Neural progenitor cell (in vitro differentiated cells): ENCODE data around the gene A2M. TPM values are rescaled to one million over a fixed set of nuclear protein-coding genes. Genes with fewer than 3 reads are reported as not detected.

Experiments
- DNase-seq: peaks from one replicate; pipeline ENCODE4 v3.0.0-alpha.2; 2016; ENCODE audit warnings: low spot score
- H2AFZ ChIP-seq: fragments of 200-600 bp; sonication (generic); replicated peaks from 2 replicates; pipeline ENCODE4 v1.6.1; 2016; ENCODE audit warnings: antibody characterized with exemption
- H3F3A ChIP-seq: fragments of 200-600 bp; sonication (generic); 2 replicates; pipeline ENCODE4 v1.6.1; 2016; ENCODE audit warnings: antibody characterized with exemption, low read depth
- H3K27ac ChIP-seq: fragments of 200-600 bp; sonication (generic); 2 replicates; pipeline ENCODE4 v1.5.1; 2016; ENCODE audit warnings: mild to moderate bottlenecking
- H3K27me3 ChIP-seq: fragments of 200-600 bp; sonication (generic); 2 replicates; pipeline ENCODE4 v1.6.1; 2016; ENCODE audit warnings: mild to moderate bottlenecking, moderate library complexity
- H3K36me3 ChIP-seq: fragments of 200-600 bp; sonication (generic); 2 replicates; pipeline ENCODE4 v1.5.1; 2016
- H3K4me1 ChIP-seq: fragments of 200-600 bp; sonication (generic); 2 replicates; pipeline ENCODE4 v1.6.1; 2016; ENCODE audit warnings: mixed run types
- H3K4me2 ChIP-seq: fragments of 200-600 bp; sonication (generic); 2 replicates; pipeline ENCODE4 v1.6.1; 2016
- H3K4me3 ChIP-seq: fragments of 200-600 bp; sonication (generic); 2 replicates; pipeline ENCODE4 v1.5.1; 2016
- H3K79me2 ChIP-seq: fragments of 200-600 bp; sonication (generic); 2 replicates; pipeline ENCODE4 v1.6.1; 2016; ENCODE audit warnings: low read depth
- H3K9ac ChIP-seq: fragments of 200-600 bp; sonication (generic); 2 replicates; pipeline ENCODE4 v1.6.1; 2016
- H3K9me3 ChIP-seq: fragments of 200-600 bp; sonication (generic); 2 replicates; pipeline ENCODE4 v1.5.1; 2016; ENCODE audit warnings: low read depth
- H4K20me1 ChIP-seq: fragments of 200-600 bp; sonication (generic); 2 replicates; pipeline ENCODE4 v1.6.1; 2016; ENCODE audit warnings: low read depth
- H3K27ac Mint-ChIP-seq: 3 replicates; pipeline ENCODE4 v1.8.0; 2021; ENCODE audit warnings: mixed read lengths
- H3K27me3 Mint-ChIP-seq: 2 replicates; pipeline ENCODE4 v1.8.0; 2022; ENCODE audit warnings: low read depth, mild to moderate bottlenecking, inconsistent platforms, moderate library complexity, mixed read lengths; ENCODE audit not compliant: insufficient read depth
- H3K36me3 Mint-ChIP-seq: 3 replicates; pipeline ENCODE4 v1.8.0; 2021; ENCODE audit warnings: mixed read lengths
- H3K4me1 Mint-ChIP-seq: 3 replicates; pipeline ENCODE4 v1.8.0; 2021; ENCODE audit warnings: mixed read lengths
- H3K4me3 Mint-ChIP-seq: 3 replicates; pipeline ENCODE4 v1.8.0; 2021; ENCODE audit warnings: mild to moderate bottlenecking, moderate library complexity, mixed read lengths
- H3K9me3 Mint-ChIP-seq: 3 replicates; pipeline ENCODE4 v1.8.0; 2020; ENCODE audit warnings: mixed read lengths
- CTCF ChIP-seq: fragments of 200-600 bp; sonication (generic); IDR thresholded peaks from 2 replicates; pipeline ENCODE4 v1.5.1; 2017; ENCODE audit warnings: antibody characterized with exemption, mild to moderate bottlenecking
- EZH2 ChIP-seq: fragments of 200-600 bp; sonication (generic); IDR thresholded peaks from 2 replicates; pipeline ENCODE4 v1.6.1; 2017; ENCODE audit warnings: antibody characterized with exemption, mild to moderate bottlenecking, moderate library complexity
- EZH2phosphoT487 ChIP-seq: fragments of 200-600 bp; sonication (generic); IDR thresholded peaks from 2 replicates; pipeline ENCODE4 v1.6.1; 2017; ENCODE audit warnings: antibody characterized with exemption
- total RNA-seq: library from RNA; depleted of rRNA; stranded (reverse); fragments of >200 nt; gene quantifications from 2 replicates; pipeline ENCODE4 v1.2.3, GENCODE V29; 2015; ENCODE audit warnings: low replicate concordance

Gene A2M
- total RNA-seq, 1 donor from 2014 or later = not detected

DNA sequence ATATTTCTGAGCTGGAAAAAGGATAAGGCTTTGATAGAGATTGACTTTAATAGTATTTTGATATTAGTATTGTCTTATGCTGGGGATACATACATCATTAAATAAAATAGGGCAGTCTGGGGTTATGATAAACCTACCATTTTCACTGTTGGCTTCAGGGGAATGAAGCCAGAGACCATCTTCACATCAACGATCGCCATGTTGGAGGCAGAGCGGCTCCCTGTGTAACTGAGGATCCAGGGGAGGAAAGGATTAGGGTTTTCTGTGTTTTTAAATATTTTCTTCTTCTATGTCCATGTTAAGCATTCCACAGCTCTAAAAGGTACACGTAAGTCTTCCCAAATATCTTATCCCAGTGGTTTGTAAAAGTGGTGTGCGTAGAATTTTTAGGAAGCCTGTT lies 45.4 kb downstream of the A2M start:
- Mint-ChIP-seq H3K36me3 (no peaks in the 10 kb centered on the region), H3K27me3 (no peaks in the 10 kb centered on the region), H3K4me1 (no peaks in the 10 kb centered on the region), H3K9me3 (no peaks in the 10 kb centered on the region), H3K27ac (no peak overlapping the region), H3K4me3 (no peak overlapping the region)
- Histone ChIP-seq H4K20me1 (no peaks in the 10 kb centered on the region), H2AFZ (no peak overlapping the region), H3K27ac (no peak overlapping the region), H3K4me2 (no peak overlapping the region), H3K4me1 (peaks cover 3% of the 10 kb centered on the region), H3K36me3 (no peaks in the 10 kb centered on the region), H3K9ac (no peak overlapping the region), H3K27me3 (no peaks in the 10 kb centered on the region), H3K9me3 (no peaks in the 10 kb centered on the region), H3K79me2 (no peaks in the 10 kb centered on the region), H3K4me3 (no peak overlapping the region), H3F3A (no peaks in the 10 kb centered on the region)
- TF ChIP-seq EZH2phosphoT487 (no peak), EZH2 (no peak), CTCF (no peak)
- DNase-seq = no peak

DNA sequence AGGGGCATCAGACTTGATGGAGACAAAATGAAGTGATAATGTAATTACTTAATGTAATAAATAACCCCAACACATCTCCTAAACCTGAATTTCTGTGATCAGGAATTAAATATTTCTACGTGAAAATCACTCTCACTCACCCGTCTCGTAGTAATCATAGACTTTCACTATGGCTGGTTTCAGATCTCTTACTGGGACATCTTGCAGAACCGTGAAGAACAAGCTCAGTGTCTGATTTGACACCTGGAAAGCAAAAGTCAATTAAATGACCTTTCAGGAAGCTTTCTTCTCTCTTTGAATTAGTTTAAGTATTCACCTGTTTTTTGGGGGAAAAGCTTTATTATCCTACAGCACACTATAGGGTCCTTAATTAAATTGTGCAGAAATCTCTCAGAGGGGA lies 47.1 kb downstream of the A2M start:
- Histone ChIP-seq H3F3A (peaks cover 10% of the 10 kb centered on the region), H3K36me3 (no peaks in the 10 kb centered on the region), H3K4me3 (no peak overlapping the region), H3K9ac (no peak overlapping the region), H2AFZ (no peak overlapping the region), H3K79me2 (no peaks in the 10 kb centered on the region), H3K27me3 (no peaks in the 10 kb centered on the region), H3K4me1 (peaks cover 8% of the 10 kb centered on the region), H3K4me2 (no peak overlapping the region), H3K9me3 (no peaks in the 10 kb centered on the region), H4K20me1 (no peaks in the 10 kb centered on the region), H3K27ac (no peak overlapping the region)
- Mint-ChIP-seq H3K4me1 (peaks cover 5% of the 10 kb centered on the region), H3K27ac (no peak overlapping the region), H3K27me3 (no peaks in the 10 kb centered on the region), H3K36me3 (no peaks in the 10 kb centered on the region), H3K9me3 (no peaks in the 10 kb centered on the region), H3K4me3 (no peak overlapping the region)
- TF ChIP-seq EZH2 (no peak), CTCF (no peak), EZH2phosphoT487 (no peak)
- DNase-seq = no peak

DNA sequence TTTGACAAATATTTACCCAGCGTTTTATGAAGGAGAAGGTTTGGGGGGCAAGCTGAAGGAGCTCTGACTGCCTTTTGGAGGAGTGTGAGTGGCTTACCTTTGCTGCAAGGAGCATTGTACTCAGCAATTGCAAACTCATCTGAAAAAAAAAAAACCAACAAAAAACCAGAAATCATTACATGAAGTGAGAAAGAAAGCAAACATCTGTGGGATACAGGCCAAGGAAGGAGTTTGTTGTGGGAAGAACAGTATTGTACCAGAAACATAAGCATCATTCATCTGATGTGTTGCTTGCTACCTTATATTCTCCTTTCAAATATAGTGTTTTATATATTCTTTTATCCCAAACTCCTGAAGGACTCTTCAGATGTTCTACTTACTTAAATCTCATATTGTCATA lies 47.6 kb downstream of the A2M start:
- H3K27ac ChIP-seq = no peak overlapping the region
- H2AFZ ChIP-seq = no peak overlapping the region
- H3K27me3 ChIP-seq = no peaks in the 10 kb centered on the region
- no peak for DNase-seq
- H3K4me3 ChIP-seq = no peak overlapping the region
- peaks cover 12% of the 10 kb centered on the region for H3F3A ChIP-seq
- Mint-ChIP-seq H3K27me3 (no peaks in the 10 kb centered on the region), H3K4me1 (peaks cover 10% of the 10 kb centered on the region), H3K4me3 (no peak overlapping the region), H3K9me3 (no peaks in the 10 kb centered on the region), H3K27ac (no peak overlapping the region), H3K36me3 (no peaks in the 10 kb centered on the region)
- no peaks in the 10 kb centered on the region for H3K79me2 ChIP-seq
- H3K4me2 ChIP-seq = no peak overlapping the region
- peaks cover 10% of the 10 kb centered on the region for H3K4me1 ChIP-seq
- H3K9ac ChIP-seq = no peak overlapping the region
- TF ChIP-seq EZH2 (no peak), EZH2phosphoT487 (no peak), CTCF (no peak)
- no peaks in the 10 kb centered on the region for H4K20me1 ChIP-seq
- no peaks in the 10 kb centered on the region for H3K36me3 ChIP-seq
- H3K9me3 ChIP-seq = no peaks in the 10 kb centered on the region
